HPDE6-E6E7 (cell line): ENCODE measurements around the gene MCRIP2.

ENCODE experiments used
- DNase-seq: peaks from one replicate; pipeline ENCODE4 v3.0.0; 2011; ENCODE audit warnings: missing footprints; ENCODE audit errors: extremely low spot score

The MCRIP2 gene

DNA sequence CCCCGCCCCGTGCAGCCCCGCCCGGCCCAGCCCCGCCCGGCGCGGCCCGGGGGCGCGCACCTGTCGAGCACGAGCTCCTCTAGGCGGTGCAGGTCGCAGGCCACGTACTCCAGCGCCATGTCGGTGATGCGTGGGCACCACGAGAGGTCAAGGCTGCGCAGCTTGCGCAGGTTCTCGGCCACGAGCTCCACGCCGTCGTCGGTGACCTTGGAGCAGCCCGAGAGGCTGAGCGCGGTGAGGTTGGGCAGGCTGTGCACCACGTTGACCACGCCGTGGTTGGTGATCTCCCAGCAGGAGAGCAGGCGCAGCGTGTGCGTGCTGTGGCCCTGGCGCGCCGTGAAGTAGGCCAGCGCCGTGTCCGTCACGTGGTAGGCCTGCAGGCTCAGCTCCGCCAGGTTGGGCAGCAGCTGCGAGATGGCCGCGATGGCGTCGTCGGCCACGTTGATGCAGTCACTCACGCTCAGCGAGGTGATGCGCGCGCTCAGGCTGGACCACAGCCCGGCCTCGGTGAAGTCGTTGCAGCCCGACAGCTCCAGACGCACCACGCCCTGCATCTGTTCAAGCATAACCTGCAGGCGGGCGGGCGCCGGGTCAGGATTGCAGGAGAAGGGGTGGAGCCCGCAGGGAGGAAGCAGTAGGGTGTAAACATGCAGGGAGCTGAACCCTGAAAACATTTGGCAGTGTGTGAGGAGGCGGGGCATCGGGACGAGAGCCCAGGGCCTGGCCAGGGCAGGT, 53.9 kb downstream of the MCRIP2 start:
- DNase-seq: no peak
